Keratinocyte (primary cell): ENCODE results near the gene FOXA2. TPM values are rescaled to one million over a fixed set of nuclear protein-coding genes. Genes with fewer than 3 reads are reported as not detected.

Experiments
- DNase-seq: peaks from one replicate; pipeline ENCODE4 v3.0.0-alpha.2; 2011; ENCODE audit warnings: low read depth, missing footprints, low spot score
- FAIRE-seq: peaks from 2 replicates; lab custom pipeline; 2011; peaks lifted over from hg19 to GRCh38; lab: Jason Lieb, UNC
- H2AFZ ChIP-seq: 2 replicates; pipeline ENCODE4 v1.6.0; 2012; ENCODE audit warnings: low read length, control low read depth, inconsistent platforms; ENCODE audit not compliant: control insufficient read depth
- H3K27ac ChIP-seq: 2 replicates; pipeline ENCODE4 v1.5.1; 2011; ENCODE audit warnings: low read length; ENCODE audit not compliant: control insufficient read depth, insufficient read depth
- H3K27me3 ChIP-seq: 3 replicates; pipeline ENCODE4 v1.6.0; 2011; ENCODE audit warnings: low read length; ENCODE audit not compliant: control insufficient read depth, insufficient read depth; ENCODE audit errors: extremely low read depth
- H3K36me3 ChIP-seq, 2 experiments: 2 replicates in 1 of 2; 3 replicates in 1 of 2; pipeline ENCODE4 v1.5.1; 2011; ENCODE audit warnings: low read length in 2 of 2, mild to moderate bottlenecking in 1 of 2; ENCODE audit not compliant: control insufficient read depth in 2 of 2, insufficient read depth in 2 of 2; ENCODE audit errors: extremely low read depth in 1 of 2
- H3K4me1 ChIP-seq: 3 replicates; pipeline ENCODE4 v1.5.1; 2011; ENCODE audit warnings: low read length; ENCODE audit not compliant: control insufficient read depth, insufficient read depth; ENCODE audit errors: extremely low read depth
- H3K4me2 ChIP-seq: 3 replicates; pipeline ENCODE4 v1.6.0; 2011; ENCODE audit warnings: low read depth, low read length; ENCODE audit not compliant: control insufficient read depth, insufficient read depth; ENCODE audit errors: extremely low read depth
- H3K4me3 ChIP-seq, 3 experiments: fragments of 200-600 bp in 1 of 3; sonication (generic) in 1 of 3; 2 replicates in 2 of 3; 3 replicates in 1 of 3; pipeline ENCODE4 v1.5.1; 2011 to 2016; ENCODE audit warnings: low read length in 3 of 3, mild to moderate bottlenecking in 3 of 3, control low read depth in 2 of 3, inconsistent platforms in 1 of 3, low read depth in 1 of 3, mixed read lengths in 1 of 3, mixed run types in 1 of 3, moderate library complexity in 1 of 3; ENCODE audit not compliant: control insufficient read depth in 2 of 3, insufficient read depth in 2 of 3; ENCODE audit errors: extremely low read depth in 1 of 3
- H3K79me2 ChIP-seq: 2 replicates; pipeline ENCODE4 v1.6.0; 2012; ENCODE audit warnings: low read length; ENCODE audit not compliant: control insufficient read depth, insufficient read depth
- H3K9ac ChIP-seq: 3 replicates; pipeline ENCODE4 v1.6.0; 2011; ENCODE audit warnings: low read length; ENCODE audit not compliant: control insufficient read depth, insufficient read depth; ENCODE audit errors: extremely low read depth
- H3K9me1 ChIP-seq: 3 replicates; pipeline ENCODE4 v1.6.0; 2011; ENCODE audit warnings: low read length; ENCODE audit not compliant: control insufficient read depth, insufficient read depth; ENCODE audit errors: extremely low read depth
- H3K9me3 ChIP-seq: 2 replicates; pipeline ENCODE4 v1.5.1; 2012; ENCODE audit warnings: low read depth, low read length; ENCODE audit not compliant: control insufficient read depth
- H4K20me1 ChIP-seq: 3 replicates; pipeline ENCODE4 v1.6.0; 2011; ENCODE audit warnings: low read length; ENCODE audit not compliant: control insufficient read depth, insufficient read depth; ENCODE audit errors: extremely low read depth
- CTCF ChIP-seq, 3 experiments: IDR thresholded peaks in 1 of 3; conservative IDR thresholded peaks in 1 of 3; optimal IDR thresholded peaks in 1 of 3; 2 replicates in 2 of 3; 3 replicates in 1 of 3; pipeline versions ENCODE3 to v1.5.1; 2011; ENCODE audit warnings: low read length in 3 of 3, mild to moderate bottlenecking in 3 of 3, moderate library complexity in 2 of 3, control low read depth in 1 of 3, inconsistent platforms in 1 of 3; ENCODE audit not compliant: insufficient read depth in 2 of 3; ENCODE audit errors: extremely low read depth in 1 of 3
- EZH2 ChIP-seq: IDR thresholded peaks from one replicate; pipeline ENCODE4 v1.6.1; 2012; ENCODE audit warnings: inconsistent platforms, mild to moderate bottlenecking, low read length, moderate library complexity
- dilution Hi-C: fragments of 300-500 bp; cut with MboI; formaldehyde crosslinking; loops from one replicate; pipeline ENCODE4 v1.7.0; 2020; ENCODE audit warnings: low sequenced_read_pairs; ENCODE audit not compliant: extremely low pct_ligation_motif_present
- polyA plus RNA-seq, 5 experiments: library from polyadenylated mRNA; depleted of rRNA in 3 of 5; stranded (reverse) in 3 of 5; stranded (forward) in 1 of 5; unstranded in 1 of 5; fragments of >200 nt; gene quantifications; 1 replicate in 1 of 5; 2 replicates in 3 of 5; 3 replicates in 1 of 5; pipeline versions ENCODE4 v1.2.1 to v1.2.3, GENCODE V29; 2011 to 2012; ENCODE audit warnings: missing spikeins in 2 of 5, low read depth in 1 of 5, low replicate concordance in 1 of 5

FOXA2 gene
- polyA plus RNA-seq, 1 donor (not counting 4 experiments of a cell fraction or from before 2014, with no cell fraction given), result 0.16 TPM

GRCh38 chr20:22562620-22563019, 21.8 kb downstream of the FOXA2 start:
- Histone ChIP-seq H3K4me3 (no peak overlapping the region), H4K20me1 (no peaks in the 10 kb centered on the region), H3K79me2 (no peaks in the 10 kb centered on the region), H3K9me3 (no peaks in the 10 kb centered on the region), H3K4me1 (no peaks in the 10 kb centered on the region), H3K9me1 (no peaks in the 10 kb centered on the region), H3K4me2 (no peak overlapping the region), H3K27ac (no peak overlapping the region), H3K9ac (no peak overlapping the region), H3K36me3 (no peaks in the 10 kb centered on the region), H3K27me3 (peaks cover 92% of the 10 kb centered on the region), H2AFZ (no peak overlapping the region)
- TF ChIP-seq EZH2 (no peak), CTCF (optimal IDR thresholded peaks at IDR 0.05 in 1 of 3, IDR thresholded peaks at IDR 0.05 in 1 of 3, conservative IDR thresholded peaks at IDR 0.05 in 1 of 3; ENCODE audit: extremely low read depth in 1 of 3, insufficient read depth in 2 of 3, low read length in 3 of 3) (no peak)
- no peak for FAIRE-seq
- dilution Hi-C loops, result no loop called here
- DNase-seq, result no peak

DNA sequence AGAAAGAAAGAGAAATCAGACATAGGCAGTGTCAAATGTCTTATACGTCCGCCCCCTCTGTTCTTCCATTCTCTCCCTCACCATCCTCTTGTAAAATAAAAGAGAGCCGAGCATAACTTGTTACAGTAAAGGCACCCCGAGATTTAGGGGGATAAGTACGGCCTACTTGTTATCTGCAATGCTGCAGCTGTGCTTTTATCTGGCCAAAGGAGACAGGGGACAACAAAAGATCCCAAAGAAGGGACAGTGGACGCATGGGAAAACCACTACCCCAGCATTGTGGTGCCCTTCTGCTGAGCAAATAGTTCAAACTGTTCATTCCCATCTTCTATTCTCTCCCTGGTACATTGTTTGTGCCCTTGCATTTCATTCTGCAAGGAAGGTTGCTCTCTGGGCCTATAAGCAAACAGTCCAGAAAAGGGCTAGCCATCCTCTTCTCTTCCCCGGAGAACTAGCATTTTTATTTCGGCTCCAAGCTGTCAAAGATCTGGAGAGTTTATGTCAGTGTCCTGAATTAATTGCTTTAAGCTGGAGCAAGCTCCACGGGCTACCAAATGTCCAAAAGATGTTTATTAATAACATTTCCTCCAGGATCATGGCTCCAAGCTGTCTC, 22.3 kb downstream of the FOXA2 start:
- H3K9me1 ChIP-seq, result no peaks in the 10 kb centered on the region
- H3K27me3 ChIP-seq, result peaks cover 88% of the 10 kb centered on the region
- H3K36me3 ChIP-seq, result no peaks in the 10 kb centered on the region
- no peaks in the 10 kb centered on the region for H3K4me1 ChIP-seq
- no peak overlapping the region for H3K4me2 ChIP-seq
- no peaks in the 10 kb centered on the region for H3K9me3 ChIP-seq
- TF ChIP-seq EZH2 (peak; percentile 64), CTCF (optimal IDR thresholded peaks at IDR 0.05 in 1 of 3, IDR thresholded peaks at IDR 0.05 in 1 of 3, conservative IDR thresholded peaks at IDR 0.05 in 1 of 3; ENCODE audit: extremely low read depth in 1 of 3, insufficient read depth in 2 of 3, low read length in 3 of 3) (no peak)
- FAIRE-seq (no peak), DNase-seq (no peak)
- H4K20me1 ChIP-seq, result no peaks in the 10 kb centered on the region
- H2AFZ ChIP-seq, result no peak overlapping the region
- no peak overlapping the region for H3K4me3 ChIP-seq
- dilution Hi-C loops, result no loop called here
- no peaks in the 10 kb centered on the region for H3K79me2 ChIP-seq
- no peak overlapping the region for H3K27ac ChIP-seq
- H3K9ac ChIP-seq, result no peak overlapping the region
